DMS79 (cell line): ENCODE data around the gene GRIK3.
"Not testable (repeated sequence)": the region's sequence is repeated elsewhere in the genome, so short reads cannot be mapped to it uniquely, and the experiment has no call there.

ENCODE experiments used
- DNase-seq: peaks from one replicate; lab custom pipeline; 2025; lab: John Stamatoyannopoulos, UW

Gene GRIK3

GRCh38 chr1:36783475-36783874 lies 250.8 kb downstream of the GRIK3 start:
- DNase-seq = no peak

- DNase-seq = no peak
Observed at GRCh38 chr1:36782785-36783184, 251.5 kb downstream of the GRIK3 start.

DNA sequence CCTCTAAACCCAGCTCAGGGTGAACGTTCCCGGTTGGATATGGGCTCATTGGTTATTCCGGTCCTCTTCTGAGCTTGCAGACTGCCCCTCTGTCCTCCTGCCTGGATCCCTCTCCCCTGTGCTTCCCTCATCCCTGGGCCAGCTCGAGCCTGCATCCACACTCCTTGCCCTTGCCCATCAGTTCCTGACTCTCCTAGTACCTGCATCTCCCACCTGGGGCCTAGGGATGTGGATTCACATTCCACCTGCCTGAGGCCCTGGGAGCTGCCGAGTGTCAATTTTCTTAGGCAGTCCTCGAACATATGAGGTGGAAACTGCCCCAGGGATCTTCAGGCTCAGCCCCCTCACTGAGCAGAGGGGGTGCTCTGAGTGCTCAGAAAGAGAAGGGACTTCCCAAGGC lies 252.2 kb downstream of the GRIK3 start:
- no peak for DNase-seq

DNA sequence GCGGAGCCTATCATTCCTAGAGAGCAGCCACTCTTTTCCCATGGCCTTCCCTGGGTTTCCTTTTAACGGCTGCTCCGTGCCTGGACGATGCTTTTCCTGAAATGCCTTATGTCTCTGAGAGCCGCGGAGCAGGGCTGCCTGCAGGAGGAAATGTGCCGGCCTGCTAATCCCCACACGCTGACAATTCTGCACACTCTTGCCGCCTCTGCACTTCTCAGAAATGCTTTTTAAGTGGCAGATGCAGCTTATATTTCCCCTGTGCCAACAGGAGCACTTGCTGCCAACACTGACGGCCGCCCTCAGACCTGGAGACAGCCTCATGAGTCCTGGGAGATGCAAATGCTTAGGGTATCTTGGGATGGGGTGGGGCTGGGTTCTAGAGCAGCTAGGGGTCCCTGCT lies 253.2 kb downstream of the GRIK3 start:
- peak; percentile 13 for DNase-seq

DNA sequence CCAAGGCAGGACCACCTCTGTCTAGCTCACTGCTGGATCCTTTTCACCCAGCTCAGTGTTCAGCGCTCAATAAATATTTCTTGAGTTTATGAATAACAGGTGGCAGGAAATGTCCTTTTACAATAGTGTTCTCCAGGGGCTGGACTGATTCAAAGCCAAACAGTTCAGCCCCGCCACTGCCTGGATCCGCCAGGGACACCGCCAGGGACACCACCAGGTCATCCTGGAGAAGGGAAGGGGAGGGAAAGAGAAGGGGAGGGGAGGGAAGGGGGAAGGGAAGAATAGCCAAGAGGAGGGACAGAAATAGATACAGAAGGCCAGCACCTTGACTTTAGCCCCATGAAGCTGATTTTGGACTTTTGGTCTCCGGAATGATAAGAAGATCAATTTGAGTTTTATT lies 255.6 kb downstream of the GRIK3 start:
- DNase-seq = no peak

- DNase-seq = no peak
Observed at GRCh38 chr1:36776948-36777831, 257.1 kb downstream of the GRIK3 start.

GRCh38 chr1:36776256-36776655 lies 258.1 kb downstream of the GRIK3 start:
- DNase-seq = no peak

- DNase-seq = no peak
Observed at GRCh38 chr1:36775716-36776115, 258.6 kb downstream of the GRIK3 start.

DNA sequence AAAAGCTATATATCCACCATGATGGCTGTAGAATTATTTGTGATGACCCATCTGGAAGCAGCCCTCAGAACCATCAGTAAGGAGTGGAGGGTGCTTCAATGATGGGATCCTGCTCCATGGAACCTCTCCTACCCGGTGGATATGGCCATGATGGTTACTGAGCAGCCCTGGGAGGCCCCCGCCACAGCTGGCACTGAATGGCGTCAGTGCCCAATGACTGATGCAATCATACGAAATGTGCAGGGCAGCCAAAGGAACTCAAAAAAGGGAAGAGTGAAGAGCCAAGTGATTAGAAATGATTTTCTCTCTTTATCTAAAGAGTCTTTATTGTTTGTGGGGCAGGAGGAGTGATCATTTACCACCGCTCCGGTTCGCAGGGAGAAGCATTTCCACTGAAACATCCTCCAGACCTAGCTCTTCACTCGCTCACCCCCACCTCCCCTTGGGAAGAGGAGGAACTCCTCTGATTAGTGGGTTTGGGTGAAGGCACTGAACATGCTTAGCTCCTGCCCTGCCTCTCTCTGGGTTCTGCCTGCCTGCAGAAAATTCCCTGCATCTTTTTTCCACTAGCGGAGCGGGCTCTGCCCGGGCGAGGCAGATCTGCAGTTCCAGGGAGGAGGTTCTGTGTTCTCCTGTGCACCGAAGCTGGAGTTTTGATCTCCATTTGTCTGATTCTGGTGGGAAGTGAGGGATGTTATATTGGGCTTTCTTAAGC lies 260.3 kb downstream of the GRIK3 start:
- no peak for DNase-seq

DNA sequence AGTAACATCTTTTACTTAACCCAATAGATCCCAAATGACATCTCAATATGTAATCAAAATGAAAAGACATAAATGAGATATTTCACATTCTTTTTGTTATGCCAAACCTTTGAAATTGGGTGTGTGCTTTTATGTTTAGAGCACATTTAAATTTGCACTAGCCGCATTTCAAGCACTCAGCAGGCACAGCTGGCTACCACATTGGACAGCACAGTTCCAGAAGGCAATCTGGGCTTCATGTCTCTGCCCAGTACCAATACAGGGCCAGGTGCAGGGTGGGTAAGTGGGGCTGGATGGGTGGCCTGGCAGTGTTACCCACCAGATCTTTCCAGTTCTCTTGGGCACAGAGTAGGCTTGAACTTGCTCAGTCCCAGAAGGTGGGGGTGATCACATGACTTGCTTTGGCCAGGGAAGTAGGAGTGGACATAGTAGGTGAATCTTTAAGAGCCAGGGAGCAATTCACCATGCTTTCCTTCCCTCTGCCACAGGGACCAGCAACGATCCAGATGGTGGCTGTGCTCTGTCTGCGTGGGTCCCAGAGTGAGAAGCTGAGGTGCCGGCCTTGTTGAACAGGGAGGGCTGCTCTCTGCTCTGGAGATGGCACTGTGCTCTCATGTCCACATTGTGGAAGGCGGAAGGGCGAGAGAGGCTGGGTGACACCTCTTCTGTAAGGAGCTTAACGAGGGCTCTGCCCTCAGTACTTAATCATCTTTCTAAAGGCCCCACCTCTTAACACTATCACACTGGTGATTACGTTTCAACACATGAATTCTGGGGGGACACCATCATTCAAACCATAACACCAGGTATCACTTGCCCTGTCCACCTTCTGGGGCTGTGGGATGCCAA lies 261.4 kb downstream of the GRIK3 start:
- DNase-seq = no peak

GRCh38 chr1:36771660-36772284 lies 262.5 kb downstream of the GRIK3 start:
- DNase-seq = peak; percentile 89

DNA sequence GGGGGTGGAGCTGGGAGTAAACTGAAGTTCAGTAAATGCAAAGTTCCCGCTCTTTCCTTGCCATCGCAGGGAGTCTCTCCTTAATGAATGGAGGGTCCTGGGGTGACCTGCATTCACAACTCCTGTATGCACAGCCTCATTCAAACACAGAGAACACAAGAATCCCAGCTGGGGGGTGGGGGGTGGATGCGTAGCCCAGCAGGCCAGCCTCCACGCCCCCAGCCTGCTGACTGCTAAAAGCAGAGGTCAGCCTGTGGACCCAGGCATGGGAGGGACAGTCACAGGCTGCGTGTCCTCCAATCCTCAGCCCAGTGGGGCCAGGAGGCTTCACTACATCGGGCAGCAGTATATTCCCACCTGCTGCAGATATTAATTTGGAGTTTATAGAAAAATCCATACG lies 263.1 kb downstream of the GRIK3 start:
- no peak for DNase-seq

GRCh38 chr1:36769886-36770830 lies 264.2 kb downstream of the GRIK3 start:
- no peak for DNase-seq

GRCh38 chr1:36768486-36769178 lies 265.7 kb downstream of the GRIK3 start:
- DNase-seq = no peak

- DNase-seq = not testable (repeated sequence)
Observed at GRCh38 chr1:36767429-36767828, 266.9 kb downstream of the GRIK3 start.

DNA sequence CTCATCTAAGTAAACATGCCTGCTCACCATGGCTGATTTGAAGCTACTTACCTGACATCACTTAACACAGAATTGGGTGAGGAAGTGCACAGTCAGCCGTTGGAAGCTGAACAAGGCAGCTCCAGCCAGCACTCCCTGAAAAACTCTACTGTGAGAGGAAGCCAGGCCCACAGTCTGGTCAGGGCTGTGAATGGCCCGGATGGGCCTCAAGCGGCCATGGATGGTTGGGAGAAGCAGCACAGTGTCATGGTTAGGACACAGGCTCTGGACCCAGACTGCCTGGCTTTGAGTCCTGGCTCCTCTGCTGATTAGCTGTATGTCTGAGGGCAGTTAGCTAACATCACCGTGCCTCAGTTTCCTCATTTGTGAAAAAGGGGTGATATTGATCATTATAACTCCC lies 267.8 kb downstream of the GRIK3 start:
- no peak for DNase-seq

DNA sequence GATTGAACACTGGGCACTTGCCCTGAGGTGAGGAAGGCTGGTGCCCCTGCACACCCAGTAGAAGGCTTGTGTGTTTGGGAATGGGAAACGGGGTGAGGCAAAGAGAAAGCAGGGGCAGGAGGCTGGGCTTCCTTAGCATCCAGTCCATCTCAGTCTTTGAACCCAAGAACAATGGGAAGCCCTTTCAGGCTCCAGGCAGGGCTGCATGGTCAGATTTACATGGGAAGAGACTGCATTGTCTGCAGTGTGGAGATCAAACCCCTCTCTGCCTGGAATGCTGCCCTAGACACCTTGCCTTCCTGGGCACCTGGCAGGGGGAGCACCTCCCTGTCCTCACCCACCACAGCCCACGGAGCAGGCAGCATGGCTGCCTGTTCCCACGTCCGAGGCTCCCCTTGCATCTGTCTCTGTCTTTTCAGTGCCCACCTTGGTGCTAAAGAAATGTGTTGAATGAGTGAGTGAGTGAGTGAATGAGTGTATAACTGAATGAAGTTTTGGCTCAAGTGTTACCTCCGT lies 268.5 kb downstream of the GRIK3 start:
- DNase-seq = no peak

DNA sequence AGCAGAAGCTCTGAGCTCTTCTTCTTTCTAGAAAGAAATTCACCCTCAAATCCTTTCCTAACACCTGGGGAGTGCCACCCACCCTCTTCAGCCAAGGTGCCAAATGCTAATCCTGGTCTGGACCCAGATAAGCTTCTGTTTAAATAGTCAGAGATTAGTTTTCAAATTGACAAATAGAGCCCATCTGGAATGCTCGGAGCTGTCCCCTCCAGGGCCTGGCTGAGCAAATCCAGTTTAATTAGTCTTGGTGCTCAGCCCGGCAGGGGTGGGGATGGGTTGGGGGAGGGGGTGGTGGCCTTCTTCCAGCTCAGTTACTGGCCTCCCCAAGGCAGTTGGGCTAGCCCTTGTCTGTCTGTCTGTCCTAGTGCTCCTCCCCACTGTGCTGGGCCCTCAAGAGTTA lies 269.5 kb downstream of the GRIK3 start:
- DNase-seq = no peak

DNA sequence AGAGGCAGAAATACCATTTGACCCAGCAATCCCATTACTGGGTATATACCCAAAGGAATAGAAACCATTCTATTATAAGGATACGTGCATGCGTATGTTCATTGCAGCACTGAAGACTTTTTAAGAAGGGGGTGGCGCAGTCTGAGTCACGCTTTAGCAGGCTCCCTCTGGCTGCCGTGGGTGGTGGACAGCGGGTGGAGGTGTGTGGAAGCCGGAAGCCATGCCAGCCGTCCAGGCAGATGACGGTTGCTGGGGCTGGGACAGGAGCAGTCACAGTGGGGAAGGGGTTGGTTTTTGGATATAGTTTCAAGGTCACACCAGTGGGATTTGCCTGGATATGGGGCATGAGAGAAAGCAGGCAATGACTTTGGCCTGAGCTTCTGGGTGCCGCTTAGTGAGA lies 270.5 kb downstream of the GRIK3 start:
- DNase-seq = no peak

GRCh38 chr1:36762174-36762573 lies 272.1 kb downstream of the GRIK3 start:
- DNase-seq = no peak
